ENCODE data around the gene KIRREL3. TPM values are rescaled to one million over a fixed set of nuclear protein-coding genes. Genes with fewer than 3 reads are reported as not detected.
A peak's percentile ranks its signal among the peaks of the same experiment; 100 is the strongest.
"Not testable (repeated sequence)": the region's sequence is repeated elsewhere in the genome, so short reads cannot be mapped to it uniquely, and the experiment has no call there.

The KIRREL3 gene
- total RNA-seq, 2 donors from 2014 or later = 1.2 to 1.3 TPM

DNA sequence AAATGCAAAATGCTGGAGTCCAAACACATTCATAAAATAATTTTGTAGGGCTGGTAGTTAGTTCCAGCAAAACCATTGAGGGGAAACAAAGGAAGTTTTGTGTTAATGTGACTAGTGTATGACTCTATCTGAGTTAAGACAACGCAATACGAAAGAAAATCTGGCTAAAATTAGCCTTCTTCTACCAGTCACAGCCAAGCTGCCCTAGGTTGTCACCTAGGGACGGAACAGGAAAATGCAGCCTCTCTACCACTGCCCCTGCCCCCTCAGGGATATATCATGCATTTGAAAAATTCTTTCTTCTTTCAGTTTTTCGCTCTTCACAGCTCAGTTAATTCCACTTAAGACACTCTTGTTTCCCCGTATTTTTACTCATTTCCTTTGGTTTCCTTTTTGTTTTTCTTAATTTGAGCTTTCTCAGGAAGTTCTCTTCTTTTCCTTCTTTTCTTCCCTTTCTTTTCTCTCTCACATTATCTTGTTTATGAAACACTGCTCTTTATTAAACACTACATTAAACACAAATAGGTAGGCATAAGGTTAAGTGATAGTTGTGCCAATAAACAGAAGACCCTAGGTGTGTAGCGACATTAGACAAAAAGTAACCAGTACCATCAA is 30.6 kb downstream of the KIRREL3 start:
- intact Hi-C loops (cut with DNase I, micrococcal nuclease) = no loop called here
- ATAC-seq (peak; percentile 45), DNase-seq (no peak)

DNA sequence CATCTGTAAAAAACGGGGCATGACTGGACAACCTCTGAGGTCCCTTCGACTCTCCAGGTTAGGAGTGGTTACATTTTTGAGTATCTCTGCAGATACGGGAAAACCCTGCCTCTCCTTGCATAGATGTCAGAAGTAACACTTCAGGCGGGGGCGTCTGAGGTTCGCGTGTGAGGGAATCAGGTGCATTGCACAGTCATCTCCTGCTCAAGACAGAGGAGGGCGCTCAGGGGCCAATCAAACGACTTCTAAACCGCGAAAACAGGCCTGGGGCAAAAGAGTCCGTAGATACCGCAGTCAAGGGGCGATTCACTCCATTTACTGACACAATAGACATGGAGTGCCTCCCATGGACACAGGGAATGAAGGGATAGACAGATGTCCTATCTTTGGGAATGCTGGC is 31.7 kb downstream of the KIRREL3 start:
- intact Hi-C loops (cut with DNase I, micrococcal nuclease) = no loop called here
- ATAC-seq (no peak), DNase-seq (no peak)

DNA sequence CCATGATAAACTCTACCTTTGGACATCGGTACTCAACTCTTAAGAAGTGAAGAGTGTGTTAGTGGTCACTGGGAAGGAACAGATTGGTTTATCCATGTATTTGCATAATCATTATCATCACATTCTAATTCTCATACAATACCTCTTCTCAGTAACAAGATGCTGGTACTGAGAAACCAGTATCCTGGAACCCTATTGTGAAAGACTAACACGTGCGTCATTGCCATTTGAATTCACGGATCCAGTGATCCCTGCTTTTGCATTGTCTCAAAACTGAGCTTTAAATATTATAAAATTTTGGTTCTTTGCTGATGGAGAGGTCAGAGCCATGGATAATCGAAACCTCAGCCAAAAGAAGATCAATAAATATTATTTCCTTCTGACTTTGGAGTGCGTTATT is 35.2 kb downstream of the KIRREL3 start:
- intact Hi-C loops (cut with DNase I, micrococcal nuclease) = no loop called here
- DNase-seq (no peak), ATAC-seq (no peak)

- ATAC-seq (peak; percentile 97), DNase-seq (no peak)
- intact Hi-C loops (cut with DNase I, micrococcal nuclease) = no loop called here
These were observed 36.8 kb downstream of the KIRREL3 start for GRCh38 chr11:126963603-126964363.

GRCh38 chr11:126963115-126963514 is 37.5 kb downstream of the KIRREL3 start:
- DNase-seq = no peak

GRCh38 chr11:126959700-126960099 is 40.9 kb downstream of the KIRREL3 start:
- intact Hi-C loops (cut with DNase I, micrococcal nuclease) = no loop called here
- ATAC-seq (no peak), DNase-seq (no peak)

More at GRCh38 chr11:126963115-126963514, 37.5 kb downstream of the KIRREL3 start:
- intact Hi-C loops (cut with DNase I, micrococcal nuclease) = no loop called here
- ATAC-seq = peak; percentile 68

GRCh38 chr11:126956635-126957034 is 43.9 kb downstream of the KIRREL3 start:
- intact Hi-C loops (cut with DNase I, micrococcal nuclease) = no loop called here
- DNase-seq (peak; percentile 42 to 61), ATAC-seq (peak; percentile 90)

- intact Hi-C loops (cut with DNase I, micrococcal nuclease); DNase-seq; ATAC-seq: not testable (repeated sequence)
These were observed 48.0 kb downstream of the KIRREL3 start for GRCh38 chr11:126952533-126952932.

- intact Hi-C loops (cut with DNase I, micrococcal nuclease) = no loop called here
- no peak for DNase-seq
- ATAC-seq = no peak
These were observed 49.1 kb downstream of the KIRREL3 start for GRCh38 chr11:126951465-126951864.

GRCh38 chr11:126949066-126949891 is 51.3 kb downstream of the KIRREL3 start:
- intact Hi-C loops (cut with DNase I, micrococcal nuclease) = no loop called here
- DNase-seq (no peak), ATAC-seq (no peak)

DNA sequence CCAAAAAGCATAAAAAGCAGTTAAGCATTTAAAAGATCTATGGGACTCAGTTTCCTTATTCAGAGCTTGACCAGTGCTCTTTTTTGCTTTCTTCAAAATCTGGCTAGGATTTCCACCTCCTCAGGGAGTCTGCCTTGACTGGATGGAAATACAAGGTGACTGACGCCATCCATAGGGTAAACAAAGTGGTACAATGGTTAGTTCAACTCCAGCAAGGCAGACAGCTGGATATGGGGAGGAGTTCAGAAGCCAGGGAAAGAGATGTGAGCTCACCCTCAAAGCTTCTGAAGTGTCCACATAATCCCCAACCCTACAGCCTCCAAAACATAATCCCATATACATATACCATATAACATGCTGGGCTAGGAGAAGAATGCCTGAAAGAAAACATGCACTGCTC is 52.0 kb downstream of the KIRREL3 start:
- intact Hi-C loops (cut with DNase I, micrococcal nuclease) = no loop called here
- ATAC-seq (no peak), DNase-seq (no peak)

GRCh38 chr11:126945319-126945718 is 55.3 kb downstream of the KIRREL3 start:
- intact Hi-C loops (cut with DNase I, micrococcal nuclease) = no loop called here
- DNase-seq (no peak), ATAC-seq (no peak)

GRCh38 chr11:126943316-126943715 is 57.3 kb downstream of the KIRREL3 start:
- intact Hi-C loops (cut with DNase I, micrococcal nuclease) = no loop called here
- no peak for ATAC-seq
- no peak for DNase-seq

- intact Hi-C loops (cut with DNase I, micrococcal nuclease) = no loop called here
- no peak for ATAC-seq
These were observed 58.4 kb downstream of the KIRREL3 start for GRCh38 chr11:126942146-126942545.

GRCh38 chr11:126939552-126939951 is 61.0 kb downstream of the KIRREL3 start:
- ATAC-seq = no peak
- intact Hi-C loops (cut with DNase I, micrococcal nuclease) = no loop called here

More at GRCh38 chr11:126942146-126942545, 58.4 kb downstream of the KIRREL3 start:
- DNase-seq = no peak

DNA sequence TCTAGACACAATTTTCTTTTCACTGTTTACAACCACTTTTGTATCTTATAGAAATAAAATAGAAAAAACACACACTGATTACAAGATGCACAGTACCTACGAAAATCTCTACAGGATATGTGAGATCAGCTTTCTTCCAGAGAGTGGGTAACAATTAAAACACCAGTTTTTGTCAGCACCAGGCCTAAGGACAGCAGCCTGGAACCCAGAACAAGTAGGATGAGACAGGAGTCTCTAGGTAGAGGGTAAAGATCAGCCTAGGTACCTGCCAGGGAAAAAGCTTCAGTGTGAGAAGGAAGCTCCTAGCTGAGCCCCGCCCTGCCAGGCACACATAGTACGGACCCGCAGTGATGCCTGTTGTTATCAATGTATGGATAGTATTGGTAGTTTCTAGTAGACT is 61.9 kb downstream of the KIRREL3 start:
- no peak for ATAC-seq
- DNase-seq = no peak
- intact Hi-C loops (cut with DNase I, micrococcal nuclease) = no loop called here

More at GRCh38 chr11:126939552-126939951, 61.0 kb downstream of the KIRREL3 start:
- DNase-seq = no peak

DNA sequence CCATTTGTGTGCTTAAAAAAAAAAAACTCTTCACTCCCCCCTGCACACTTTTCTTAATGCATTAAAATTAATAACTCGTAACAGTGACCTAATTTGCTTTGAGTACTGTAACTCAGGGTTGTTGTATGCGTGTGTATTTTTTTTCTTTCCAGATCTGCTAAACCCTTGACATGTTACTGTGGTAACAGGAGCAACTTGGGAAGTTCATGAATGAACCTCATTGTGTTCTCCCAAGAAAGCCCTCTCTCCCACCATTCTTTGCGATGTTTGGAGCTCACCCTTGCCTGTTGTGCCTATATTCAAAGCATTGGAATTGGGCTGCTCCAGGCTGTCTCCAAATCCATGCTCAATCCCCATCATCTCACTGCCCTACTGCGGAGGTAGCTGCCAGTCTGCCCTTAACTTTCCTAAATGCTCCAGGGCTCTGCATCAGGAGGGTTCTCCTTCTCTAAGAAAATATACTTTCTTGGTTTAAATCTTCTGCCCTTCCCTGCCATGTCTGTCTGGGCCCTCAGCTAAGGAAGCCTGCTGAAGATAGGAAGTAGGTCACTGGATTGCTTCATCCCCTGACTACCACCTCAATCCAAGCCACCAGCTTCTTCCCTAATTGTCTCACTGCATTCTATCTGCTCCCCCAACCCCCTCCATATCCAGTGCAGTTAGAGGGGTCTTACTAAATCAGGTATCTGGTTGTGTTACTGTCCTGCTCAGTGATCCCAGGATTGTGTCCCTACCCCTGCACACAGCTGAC is 70.3 kb downstream of the KIRREL3 start:
- DNase-seq (no peak), ATAC-seq (no peak)
- intact Hi-C loops (cut with DNase I, micrococcal nuclease) = no loop called here

GRCh38 chr11:126929179-126930061 is 71.2 kb downstream of the KIRREL3 start:
- DNase-seq = no peak
- no peak for ATAC-seq
- intact Hi-C loops (cut with DNase I, micrococcal nuclease) = no loop called here

Data from left colon (tissue), 2 donors.